K562 (cell line): ENCODE results near the gene PIP4K2C. TPM values are rescaled to one million over a fixed set of nuclear protein-coding genes. Genes with fewer than 3 reads are reported as not detected.

Experiments
- CREB3L1 ChIP-seq: fragments of 450-650 bp; IDR thresholded peaks from 2 replicates; pipeline ENCODE4 v1.6.1; 2014; ENCODE audit warnings: low read depth, mild to moderate bottlenecking, moderate library complexity, borderline replicate concordance
- CTCF ChIP-seq, 3 experiments: IDR thresholded peaks in 2 of 3; conservative IDR thresholded peaks in 1 of 3; 2 replicates each; pipeline ENCODE4 v1.5.1; 2011 to 2012; ENCODE audit warnings: low read length in 3 of 3, mild to moderate bottlenecking in 3 of 3, control low read depth in 2 of 3, improper control_type of control experiment in 1 of 3, inconsistent platforms in 1 of 3, low read depth in 1 of 3, mixed read lengths in 1 of 3, moderate library complexity in 1 of 3; ENCODE audit not compliant: insufficient read depth in 2 of 3
- FOXM1 ChIP-seq, 2 experiments: fragments of 450-650 bp in 1 of 2; sonication (generic) in 1 of 2; formaldehyde crosslinking in 1 of 2; IDR thresholded peaks; 2 replicates each; pipeline versions ENCODE4 v1.6.1 to v1.9.0; 2017 to 2022; ENCODE audit warnings: low read depth in 2 of 2, mild to moderate bottlenecking in 2 of 2, missing genetic modification reagents in 1 of 2, moderate library complexity in 1 of 2
- MBD1 ChIP-seq: fragments of 250-450 bp; sonication (Bioruptor Pico); IDR thresholded peaks from 2 replicates; pipeline ENCODE4 v1.8.0; 2022; ENCODE audit warnings: inconsistent platforms
- ZNF140 ChIP-seq: fragments of 250-450 bp; sonication (Bioruptor Pico); IDR thresholded peaks from 2 replicates; pipeline ENCODE4 v1.8.0; 2021; ENCODE audit warnings: moderate library complexity, mild to moderate bottlenecking, inconsistent platforms
- polyA plus RNA-seq, 8 experiments: library from polyadenylated mRNA; depleted of rRNA in 4 of 8; stranded (reverse) in 5 of 8; unstranded in 3 of 8; fragments of >200 nt; fragmentation: Nextera tagmentation in 2 of 8; fragmentation: Illumina TruSeq in 1 of 8; extraction: Ambion mirVana in 2 of 8; extraction: Trizol in 1 of 8; gene quantifications; 2 replicates each; pipeline versions ENCODE4 v1.2.1 to v1.2.3, GENCODE V29; 2011 to 2014; ENCODE audit warnings: inconsistent platforms in 1 of 8, missing spikeins in 1 of 8
- total RNA-seq, 7 experiments: library from RNA; depleted of rRNA in 6 of 7; stranded (reverse); fragments of >200 nt in 6 of 7; fragmentation: Illumina TruSeq in 2 of 7; extraction: Trizol in 2 of 7; gene quantifications; 2 replicates each; pipeline versions ENCODE4 v1.2.1 to v1.2.3, GENCODE V29; 2011 to 2021; ENCODE audit warnings: low replicate concordance in 1 of 7
- TF ChIP-seq, protein P1 (sequence below): fragments of 250-450 bp; sonication (Bioruptor Pico); IDR thresholded peaks from 2 replicates; pipeline ENCODE4 v1.8.0; 2021; ENCODE audit warnings: borderline replicate concordance, mild to moderate bottlenecking, moderate library complexity; ENCODE audit not compliant: poor library complexity, severe bottlenecking

Gene PIP4K2C
- total and polyA plus RNA-seq, 9 of the 15 experiments (the other 6 are each of a cell fraction or from before 2014, with no cell fraction given): 9.0 to 41.4 (median 18.3) TPM

- no peak for TF ChIP-seq ZNF140 (CRISPR knock-in tag)
- TF ChIP-seq CTCF (IDR thresholded peaks at IDR 0.05 in 2 of 3, conservative IDR thresholded peaks at IDR 0.05 in 1 of 3; ENCODE audit: insufficient read depth in 2 of 3, low read depth in 1 of 3, low read length in 3 of 3): no peak
- no peak for TF ChIP-seq MBD1 (CRISPR knock-in tag)
- TF ChIP-seq, protein P1, sequence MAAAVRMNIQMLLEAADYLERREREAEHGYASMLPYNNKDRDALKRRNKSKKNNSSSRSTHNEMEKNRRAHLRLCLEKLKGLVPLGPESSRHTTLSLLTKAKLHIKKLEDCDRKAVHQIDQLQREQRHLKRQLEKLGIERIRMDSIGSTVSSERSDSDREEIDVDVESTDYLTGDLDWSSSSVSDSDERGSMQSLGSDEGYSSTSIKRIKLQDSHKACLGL (CRISPR knock-in tag): no peak
- no peak for TF ChIP-seq CREB3L1
- no peak for TF ChIP-seq FOXM1 (IDR thresholded peaks at IDR 0.05; ENCODE audit: low read depth)
- TF ChIP-seq FOXM1 (CRISPR knock-in tag; IDR thresholded peaks at IDR 0.05; ENCODE audit: low read depth): no peak
These were observed 11.6 kb downstream of the PIP4K2C start (continued) for GRCh38 chr12:57602544-57602943.
